Liver (tissue), 9 donors: ENCODE results near the gene SLN. TPM values are rescaled to one million over a fixed set of nuclear protein-coding genes. Genes with fewer than 3 reads are reported as not detected.

Experiments
- DNase-seq: peaks from one replicate; pipeline ENCODE4 v3.0.0-alpha.2; 2017; ENCODE audit warnings: low spot score
- H3K27ac ChIP-seq, 2 donors: one replicate each; pipeline ENCODE4 v1.7.0; 2013; ENCODE audit warnings: inconsistent platforms in 2 of 2, low read length in 2 of 2, control low read depth in 1 of 2, low read depth in 1 of 2, mild to moderate bottlenecking in 1 of 2
- H3K27me3 ChIP-seq, 4 donors: one replicate each; pipeline versions ENCODE4 v1.6.1 to v1.7.0; 2013; ENCODE audit warnings: low read length in 3 of 4, inconsistent platforms in 1 of 4, mild to moderate bottlenecking in 1 of 4, moderate library complexity in 1 of 4; ENCODE audit not compliant: control insufficient read depth in 4 of 4, insufficient read depth in 4 of 4
- H3K36me3 ChIP-seq, 4 donors: one replicate each; pipeline versions ENCODE4 v1.6.1 to v1.7.0; 2013; ENCODE audit warnings: low read length in 3 of 4, mild to moderate bottlenecking in 3 of 4, low read depth in 1 of 4, moderate library complexity in 1 of 4; ENCODE audit not compliant: control insufficient read depth in 4 of 4, insufficient read depth in 3 of 4
- H3K4me1 ChIP-seq, 4 donors: one replicate each; pipeline versions ENCODE4 v1.6.1 to v1.7.0; 2013; ENCODE audit warnings: low read length in 3 of 4, mild to moderate bottlenecking in 3 of 4, moderate library complexity in 1 of 4; ENCODE audit not compliant: control insufficient read depth in 4 of 4, insufficient read depth in 4 of 4
- H3K4me3 ChIP-seq, 3 donors: one replicate each; pipeline versions ENCODE4 v1.6.1 to v1.7.0; 2013; ENCODE audit warnings: low read length in 3 of 3, control low read depth in 1 of 3, low read depth in 1 of 3, mild to moderate bottlenecking in 1 of 3
- H3K9ac ChIP-seq, 2 donors: one replicate each; pipeline ENCODE4 v1.7.0; 2013; ENCODE audit warnings: low read length in 2 of 2, mild to moderate bottlenecking in 2 of 2, moderate library complexity in 2 of 2, control low read depth in 1 of 2, low read depth in 1 of 2
- H3K9me3 ChIP-seq, 4 donors: one replicate each; pipeline versions ENCODE4 v1.6.1 to v1.7.0; 2013; ENCODE audit warnings: low read length in 3 of 4; ENCODE audit not compliant: control insufficient read depth in 4 of 4
- ATF3 ChIP-seq: IDR thresholded peaks from 2 replicates; pipeline ENCODE4 v1.6.1; 2016; ENCODE audit warnings: antibody characterized with exemption
- EGR1 ChIP-seq, 2 donors: IDR thresholded peaks; 2 replicates each; pipeline ENCODE4 v1.6.1; 2016 to 2018; ENCODE audit warnings: antibody characterized with exemption in 2 of 2, low read depth in 2 of 2
- FOXA1 ChIP-seq: IDR thresholded peaks from 2 replicates; pipeline ENCODE4 v1.6.1; 2016; ENCODE audit warnings: antibody characterized with exemption
- FOXA2 ChIP-seq: IDR thresholded peaks from 2 replicates; pipeline ENCODE4 v1.6.1; 2016; ENCODE audit warnings: antibody characterized with exemption
- GABPA ChIP-seq, 2 donors: IDR thresholded peaks in 1 of 2; conservative IDR thresholded peaks in 1 of 2; 2 replicates each; pipeline ENCODE4 v1.6.1; 2016; ENCODE audit warnings: antibody characterized with exemption in 2 of 2, mild to moderate bottlenecking in 1 of 2, moderate library complexity in 1 of 2
- HNF4A ChIP-seq, 2 donors: conservative IDR thresholded peaks; 2 replicates each; pipeline ENCODE4 v1.6.1; 2016; ENCODE audit warnings: antibody characterized with exemption in 2 of 2, mild to moderate bottlenecking in 2 of 2
- HNF4G ChIP-seq: IDR thresholded peaks from 2 replicates; pipeline ENCODE4 v1.6.1; 2016; ENCODE audit warnings: antibody characterized with exemption
- JUND ChIP-seq, 2 donors: IDR thresholded peaks; 2 replicates each; pipeline ENCODE4 v1.6.1; 2016; ENCODE audit warnings: antibody characterized with exemption in 2 of 2
- NR2F2 ChIP-seq: IDR thresholded peaks from 2 replicates; pipeline ENCODE4 v1.6.1; 2016; ENCODE audit warnings: antibody characterized with exemption
- RAD21 ChIP-seq, 2 donors: IDR thresholded peaks; 2 replicates each; pipeline ENCODE4 v1.6.1; 2016; ENCODE audit warnings: antibody characterized with exemption in 2 of 2, mild to moderate bottlenecking in 2 of 2
- REST ChIP-seq: IDR thresholded peaks from 2 replicates; pipeline ENCODE4 v1.6.1; 2016; ENCODE audit warnings: antibody characterized with exemption, mild to moderate bottlenecking
- RXRA ChIP-seq, 2 donors: IDR thresholded peaks; 2 replicates each; pipeline ENCODE4 v1.6.1; 2017 to 2018; ENCODE audit warnings: antibody characterized with exemption in 2 of 2, mild to moderate bottlenecking in 1 of 2
- SP1 ChIP-seq: IDR thresholded peaks from 2 replicates; pipeline ENCODE4 v1.6.1; 2018; ENCODE audit warnings: antibody characterized with exemption, mild to moderate bottlenecking
- TAF1 ChIP-seq: conservative IDR thresholded peaks from 2 replicates; pipeline ENCODE4 v1.6.1; 2016; ENCODE audit warnings: antibody characterized with exemption, mild to moderate bottlenecking
- WGBS: extraction: QIAGEN DNeasy Blood & Tissue Kit; methylation state at CpG from one replicate; pipeline ENCODE4 v1.1.7; 2013; 5-methylcytosine and 5-hydroxymethylcytosine counted together
- polyA plus RNA-seq, 2 donors: library from polyadenylated mRNA; stranded (reverse) in 1 of 2; unstranded in 1 of 2; fragments of 200-250 nt in 1 of 2; fragments of >200 nt in 1 of 2; fragmentation: Nextera tagmentation in 1 of 2; extraction: Ambion mirVana in 1 of 2; gene quantifications; one replicate each; pipeline versions ENCODE4 v1.2.1 to v1.2.3, GENCODE V29; 2013 to 2015
- total RNA-seq, 2 donors: library from RNA; depleted of rRNA; stranded (reverse); fragments of >200 nt; gene quantifications; one replicate each; pipeline ENCODE4 v1.2.3, GENCODE V29; 2014
- TF ChIP-seq, protein P1 (sequence below): fragments of 150-350 bp; IDR thresholded peaks from 2 replicates; pipeline ENCODE4 v1.5.1; 2017; ENCODE audit warnings: improper control_type of control experiment, low read depth, low read length; ENCODE audit not compliant: missing input control
- TF ChIP-seq, protein P2 (sequence below): IDR thresholded peaks from 2 replicates; pipeline ENCODE4 v1.6.1; 2016; ENCODE audit warnings: antibody characterized with exemption
- donor health status: healthy.
- donor health status: healthy.
- donor health status: healthy.
- donor health status: healthy.
- donor health status: healthy.

The SLN gene
- total and polyA plus RNA-seq, 4 donors: not detected

DNA sequence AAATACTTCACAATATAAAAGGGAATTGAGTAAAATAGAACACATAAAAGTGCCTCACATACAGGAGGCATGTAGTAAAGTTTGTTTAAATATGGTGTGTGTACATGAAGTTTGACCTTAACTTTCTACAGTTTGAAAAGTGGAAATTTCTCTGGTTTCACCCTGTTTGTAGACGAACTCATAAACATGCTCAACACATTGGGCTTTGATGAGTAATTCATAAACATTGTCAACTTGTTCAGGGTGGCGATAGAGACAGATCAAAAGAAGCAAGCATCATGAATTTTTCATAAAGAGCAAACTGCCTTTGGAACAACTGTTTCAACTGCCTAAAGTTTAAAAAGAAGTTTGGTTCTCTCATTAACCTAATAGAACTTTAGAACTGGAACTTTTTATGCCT, 9.1 kb downstream of the SLN start:
- TF ChIP-seq, protein P1, sequence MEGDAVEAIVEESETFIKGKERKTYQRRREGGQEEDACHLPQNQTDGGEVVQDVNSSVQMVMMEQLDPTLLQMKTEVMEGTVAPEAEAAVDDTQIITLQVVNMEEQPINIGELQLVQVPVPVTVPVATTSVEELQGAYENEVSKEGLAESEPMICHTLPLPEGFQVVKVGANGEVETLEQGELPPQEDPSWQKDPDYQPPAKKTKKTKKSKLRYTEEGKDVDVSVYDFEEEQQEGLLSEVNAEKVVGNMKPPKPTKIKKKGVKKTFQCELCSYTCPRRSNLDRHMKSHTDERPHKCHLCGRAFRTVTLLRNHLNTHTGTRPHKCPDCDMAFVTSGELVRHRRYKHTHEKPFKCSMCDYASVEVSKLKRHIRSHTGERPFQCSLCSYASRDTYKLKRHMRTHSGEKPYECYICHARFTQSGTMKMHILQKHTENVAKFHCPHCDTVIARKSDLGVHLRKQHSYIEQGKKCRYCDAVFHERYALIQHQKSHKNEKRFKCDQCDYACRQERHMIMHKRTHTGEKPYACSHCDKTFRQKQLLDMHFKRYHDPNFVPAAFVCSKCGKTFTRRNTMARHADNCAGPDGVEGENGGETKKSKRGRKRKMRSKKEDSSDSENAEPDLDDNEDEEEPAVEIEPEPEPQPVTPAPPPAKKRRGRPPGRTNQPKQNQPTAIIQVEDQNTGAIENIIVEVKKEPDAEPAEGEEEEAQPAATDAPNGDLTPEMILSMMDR: no peak
- TF ChIP-seq JUND (IDR thresholded peaks at IDR 0.05): no peak
- TF ChIP-seq NR2F2: no peak
- TF ChIP-seq EGR1 (IDR thresholded peaks at IDR 0.05; ENCODE audit: low read depth in 2 of 2): no peak
- TF ChIP-seq RAD21 (IDR thresholded peaks at IDR 0.05): no peak
- TF ChIP-seq, protein P2, sequence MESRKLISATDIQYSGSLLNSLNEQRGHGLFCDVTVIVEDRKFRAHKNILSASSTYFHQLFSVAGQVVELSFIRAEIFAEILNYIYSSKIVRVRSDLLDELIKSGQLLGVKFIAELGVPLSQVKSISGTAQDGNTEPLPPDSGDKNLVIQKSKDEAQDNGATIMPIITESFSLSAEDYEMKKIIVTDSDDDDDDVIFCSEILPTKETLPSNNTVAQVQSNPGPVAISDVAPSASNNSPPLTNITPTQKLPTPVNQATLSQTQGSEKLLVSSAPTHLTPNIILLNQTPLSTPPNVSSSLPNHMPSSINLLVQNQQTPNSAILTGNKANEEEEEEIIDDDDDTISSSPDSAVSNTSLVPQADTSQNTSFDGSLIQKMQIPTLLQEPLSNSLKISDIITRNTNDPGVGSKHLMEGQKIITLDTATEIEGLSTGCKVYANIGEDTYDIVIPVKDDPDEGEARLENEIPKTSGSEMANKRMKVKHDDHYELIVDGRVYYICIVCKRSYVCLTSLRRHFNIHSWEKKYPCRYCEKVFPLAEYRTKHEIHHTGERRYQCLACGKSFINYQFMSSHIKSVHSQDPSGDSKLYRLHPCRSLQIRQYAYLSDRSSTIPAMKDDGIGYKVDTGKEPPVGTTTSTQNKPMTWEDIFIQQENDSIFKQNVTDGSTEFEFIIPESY: no peak
- TF ChIP-seq HNF4G: no peak
- TF ChIP-seq HNF4A (conservative IDR thresholded peaks at IDR 0.05): no peak
- no peak for TF ChIP-seq ATF3
- no peak for TF ChIP-seq SP1
- no peak for TF ChIP-seq FOXA1
- TF ChIP-seq TAF1: no peak
- no peak for TF ChIP-seq REST
- no peak for TF ChIP-seq GABPA (IDR thresholded peaks at IDR 0.05 in 1 of 2, conservative IDR thresholded peaks at IDR 0.05 in 1 of 2)
- TF ChIP-seq RXRA (IDR thresholded peaks at IDR 0.05): no peak
- peaks cover 0 to 5% (median 0%) of the 10 kb centered on the region in 4 donors for H3K27me3 ChIP-seq
- H3K4me3 ChIP-seq: no peak overlapping the region
- no peaks in the 10 kb centered on the region for H3K9me3 ChIP-seq
- no peak overlapping the region for H3K27ac ChIP-seq
- no peaks in the 10 kb centered on the region for H3K36me3 ChIP-seq
- DNase-seq: no peak
- WGBS: 40% methylated on average over 2 of the region's 2 CpGs
- no peaks in the 10 kb centered on the region for H3K4me1 ChIP-seq
- H3K9ac ChIP-seq: no peak overlapping the region

- Histone ChIP-seq H3K36me3 (no peaks in the 10 kb centered on the region), H3K9ac (no peak overlapping the region), H3K4me3 (no peak overlapping the region), H3K27me3 (peaks cover 0 to 5% (median 0%) of the 10 kb centered on the region in 4 donors), H3K9me3 (no peaks in the 10 kb centered on the region), H3K4me1 (no peaks in the 10 kb centered on the region), H3K27ac (no peak overlapping the region)
- no peak for TF ChIP-seq HNF4A (conservative IDR thresholded peaks at IDR 0.05)
- no peak for TF ChIP-seq TAF1
- TF ChIP-seq FOXA2: no peak
- no peak for TF ChIP-seq REST
- TF ChIP-seq GABPA (IDR thresholded peaks at IDR 0.05 in 1 of 2, conservative IDR thresholded peaks at IDR 0.05 in 1 of 2): no peak
- no peak for TF ChIP-seq NR2F2
- no peak for TF ChIP-seq HNF4G
- TF ChIP-seq RAD21 (IDR thresholded peaks at IDR 0.05): no peak
- TF ChIP-seq RXRA (IDR thresholded peaks at IDR 0.05): no peak
- TF ChIP-seq SP1: no peak
- WGBS: 58% methylated on average over 7 of the region's 7 CpGs
- DNase-seq: no peak
Measured at GRCh38 chr11:107702109-107702660, 9.7 kb downstream of the SLN start.
